ENCODE measurements around the gene CDKAL1.
A peak's percentile ranks its signal among the peaks of the same experiment; 100 is the strongest.

Gene CDKAL1

GRCh38 chr6:21095462-21095861 lies 561.2 kb downstream of the CDKAL1 start:
- DNase-seq, result no peak

GRCh38 chr6:21098134-21098533 lies 563.9 kb downstream of the CDKAL1 start:
- DNase-seq, result no peak

- DNase-seq, result no peak
Measured at GRCh38 chr6:21098744-21099143, 564.5 kb downstream of the CDKAL1 start.

GRCh38 chr6:21099338-21100314 lies 565.4 kb downstream of the CDKAL1 start:
- DNase-seq, result no peak

GRCh38 chr6:21100991-21101390 lies 566.7 kb downstream of the CDKAL1 start:
- no peak for DNase-seq

GRCh38 chr6:21101694-21102093 lies 567.4 kb downstream of the CDKAL1 start:
- DNase-seq, result peak; percentile 70

- no peak for DNase-seq
Measured at GRCh38 chr6:21102201-21102600, 567.9 kb downstream of the CDKAL1 start.

- no peak for DNase-seq
Measured at GRCh38 chr6:21102624-21103023, 568.4 kb downstream of the CDKAL1 start.

GRCh38 chr6:21103626-21104224 lies 569.5 kb downstream of the CDKAL1 start:
- no peak for DNase-seq

- DNase-seq, result no peak
Measured at GRCh38 chr6:21104288-21104687, 570.0 kb downstream of the CDKAL1 start.

GRCh38 chr6:21107796-21108195 lies 573.5 kb downstream of the CDKAL1 start:
- no peak for DNase-seq

GRCh38 chr6:21109391-21110178 lies 575.3 kb downstream of the CDKAL1 start:
- DNase-seq, result peak; percentile 67

- no peak for DNase-seq
Measured at GRCh38 chr6:21110684-21111083, 576.4 kb downstream of the CDKAL1 start.

GRCh38 chr6:21111093-21111725 lies 577.0 kb downstream of the CDKAL1 start:
- DNase-seq, result no peak

GRCh38 chr6:21115111-21115510 lies 580.9 kb downstream of the CDKAL1 start:
- no peak for DNase-seq

- DNase-seq, result no peak
Measured at GRCh38 chr6:21116736-21117135, 582.5 kb downstream of the CDKAL1 start.

GRCh38 chr6:21118216-21118780 lies 584.0 kb downstream of the CDKAL1 start:
- no peak for DNase-seq

GRCh38 chr6:21121636-21122136 lies 587.4 kb downstream of the CDKAL1 start:
- no peak for DNase-seq

GRCh38 chr6:21123507-21124436 lies 589.5 kb downstream of the CDKAL1 start:
- DNase-seq, result no peak

- no peak for DNase-seq
Measured at GRCh38 chr6:21128601-21129000, 594.3 kb downstream of the CDKAL1 start.

GRCh38 chr6:21131406-21131805 lies 597.1 kb downstream of the CDKAL1 start:
- DNase-seq, result no peak
